GM18507 (cell line): ENCODE data around the gene ZCWPW2.
A peak's percentile ranks its signal among the peaks of the same experiment; 100 is the strongest.

Source experiments
- DNase-seq: peaks from one replicate; pipeline ENCODE4 v3.0.0; 2011; ENCODE audit warnings: low read depth; ENCODE audit not compliant: insufficient read length; ENCODE audit errors: extremely low spot score
- FAIRE-seq: peaks from 2 replicates; lab custom pipeline; 2011; peaks lifted over from hg19 to GRCh38; lab: Jason Lieb, UNC

ZCWPW2 gene

GRCh38 chr3:28348265-28348628 lies 274 bp upstream of the ZCWPW2 start:
- no peak for DNase-seq
- no peak for FAIRE-seq

DNA sequence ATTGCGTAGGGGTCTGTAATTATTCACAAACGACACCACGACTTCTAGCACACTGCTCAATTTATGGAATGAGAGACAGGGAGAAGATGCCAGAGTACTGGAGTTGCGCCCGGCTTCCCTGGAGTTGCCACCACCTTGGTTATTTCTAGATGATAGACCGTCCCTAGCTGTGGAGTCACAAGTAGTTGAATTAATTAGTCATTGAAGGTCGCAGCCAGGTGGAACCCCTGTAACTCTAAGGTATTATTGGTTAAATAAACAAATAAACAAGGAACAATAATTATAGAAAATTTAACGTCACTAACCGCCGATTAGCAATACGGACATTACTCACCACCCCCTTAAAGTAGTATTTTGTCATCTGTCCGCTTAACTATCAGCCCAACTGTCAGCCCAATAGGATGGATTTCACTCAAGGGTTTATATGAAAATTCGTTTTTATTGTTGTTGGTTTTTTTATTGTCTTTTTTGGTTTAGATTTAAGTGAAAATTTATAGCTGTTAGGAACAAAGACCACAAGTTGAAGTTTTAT lies 1.0 kb downstream of the ZCWPW2 start:
- DNase-seq (no peak), FAIRE-seq (peak; percentile 47)

DNA sequence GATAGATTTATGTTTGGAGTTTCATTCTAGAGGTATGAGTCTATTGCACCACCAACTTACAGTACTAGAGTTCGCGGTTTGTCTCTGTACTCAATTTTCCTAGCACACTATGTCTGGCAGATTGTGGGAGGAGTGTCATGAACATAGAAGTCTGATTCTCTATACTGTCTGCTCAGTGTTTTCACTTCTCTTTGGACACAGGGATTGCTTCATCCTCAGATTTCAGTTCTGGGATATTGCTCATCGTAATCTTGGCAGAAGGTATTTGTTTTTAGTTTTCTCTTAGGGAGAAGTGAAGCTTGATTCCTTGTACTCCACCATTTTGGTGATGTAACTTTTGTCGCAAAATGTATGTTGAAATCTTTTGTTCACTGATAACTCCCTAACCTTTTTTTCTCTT lies 27.9 kb downstream of the ZCWPW2 start:
- FAIRE-seq: no peak
- no peak for DNase-seq

DNA sequence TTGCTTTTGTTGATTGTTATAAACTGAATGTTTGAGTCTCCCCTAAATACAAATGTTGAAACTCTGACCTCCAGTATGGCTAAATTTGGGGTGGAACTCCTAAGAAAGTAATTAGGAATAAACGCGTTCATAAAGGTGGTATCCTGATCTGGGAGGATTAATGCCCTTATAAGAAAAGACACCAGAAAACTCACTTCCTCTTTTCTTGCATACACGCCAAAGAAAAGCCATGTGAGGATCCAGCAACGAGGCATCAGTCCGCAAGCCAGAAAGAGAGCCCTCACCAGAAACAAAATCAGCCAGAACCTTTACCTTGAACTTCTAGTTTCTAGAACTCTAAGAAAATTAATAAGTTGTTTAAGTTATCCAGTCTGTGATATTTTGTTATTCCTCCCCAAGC lies 37.5 kb downstream of the ZCWPW2 start:
- FAIRE-seq (no peak), DNase-seq (no peak)

GRCh38 chr3:28388978-28389377 lies 40.5 kb downstream of the ZCWPW2 start:
- DNase-seq (no peak), FAIRE-seq (no peak)

GRCh38 chr3:28399206-28399605 lies 50.7 kb downstream of the ZCWPW2 start:
- DNase-seq (no peak), FAIRE-seq (no peak)

DNA sequence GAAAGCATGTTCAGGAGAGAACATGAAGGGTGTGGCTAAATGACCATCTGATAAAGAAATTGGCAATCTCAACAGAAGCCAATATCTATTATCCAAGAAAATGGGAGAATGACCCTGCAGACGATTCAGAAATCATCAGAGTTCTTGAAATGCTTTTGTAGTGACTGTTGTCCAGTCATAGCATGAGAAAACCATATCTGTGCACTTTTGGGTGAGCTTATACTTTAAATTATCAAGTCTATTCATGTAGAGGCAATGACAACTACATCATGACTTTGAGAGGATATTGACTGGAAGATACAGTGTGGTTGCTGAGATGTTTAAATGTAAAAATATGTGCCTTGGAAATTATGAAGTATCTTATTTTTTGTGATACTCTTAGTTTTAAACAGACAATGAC lies 57.7 kb downstream of the ZCWPW2 start:
- no peak for DNase-seq
- FAIRE-seq: no peak

DNA sequence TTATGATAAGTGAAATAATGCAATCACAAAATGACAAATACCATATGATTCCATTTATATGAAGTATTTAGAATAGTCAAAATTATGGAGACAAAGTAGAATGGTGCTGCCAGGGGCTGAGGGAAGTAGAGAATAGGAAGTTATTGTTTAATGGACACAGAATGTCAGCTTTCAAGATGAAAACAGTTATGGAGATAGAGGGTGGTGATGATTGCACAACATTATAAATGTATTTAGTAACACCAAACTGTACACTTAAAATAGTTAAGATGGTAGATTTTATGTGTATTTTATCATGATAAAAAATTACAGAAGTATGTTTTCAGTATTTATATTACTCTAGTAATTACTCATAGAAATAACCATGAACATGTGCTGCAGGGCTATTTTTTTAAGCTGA lies 100.9 kb downstream of the ZCWPW2 start:
- FAIRE-seq (no peak), DNase-seq (no peak)

- DNase-seq: no peak
These were observed 114.3 kb downstream of the ZCWPW2 start for GRCh38 chr3:28462866-28463265.

GRCh38 chr3:28467414-28467813 lies 118.9 kb downstream of the ZCWPW2 start:
- FAIRE-seq: no peak
- no peak for DNase-seq

More at GRCh38 chr3:28462866-28463265, 114.3 kb downstream of the ZCWPW2 start:
- FAIRE-seq: no peak

GRCh38 chr3:28476194-28476593 lies 127.7 kb downstream of the ZCWPW2 start:
- DNase-seq (no peak), FAIRE-seq (no peak)

DNA sequence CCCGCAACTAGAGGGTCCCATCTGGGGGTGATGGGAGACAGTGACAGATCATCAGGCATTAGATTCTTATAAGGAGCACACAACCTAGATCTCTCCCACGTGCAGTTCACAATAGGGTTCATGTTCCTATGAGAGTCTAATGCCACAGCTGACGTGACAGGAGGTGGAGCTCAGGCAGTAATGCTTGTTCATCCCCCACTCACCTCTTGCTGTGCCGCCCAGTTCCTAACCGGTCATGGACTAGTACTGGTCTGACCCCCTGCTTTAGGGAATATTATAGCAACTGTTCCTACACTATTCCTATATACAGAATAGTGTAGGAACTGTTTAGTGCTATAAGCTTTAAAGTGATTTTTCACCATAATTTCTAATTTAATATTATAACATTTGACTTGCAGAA lies 128.2 kb downstream of the ZCWPW2 start:
- DNase-seq (no peak), FAIRE-seq (no peak)

DNA sequence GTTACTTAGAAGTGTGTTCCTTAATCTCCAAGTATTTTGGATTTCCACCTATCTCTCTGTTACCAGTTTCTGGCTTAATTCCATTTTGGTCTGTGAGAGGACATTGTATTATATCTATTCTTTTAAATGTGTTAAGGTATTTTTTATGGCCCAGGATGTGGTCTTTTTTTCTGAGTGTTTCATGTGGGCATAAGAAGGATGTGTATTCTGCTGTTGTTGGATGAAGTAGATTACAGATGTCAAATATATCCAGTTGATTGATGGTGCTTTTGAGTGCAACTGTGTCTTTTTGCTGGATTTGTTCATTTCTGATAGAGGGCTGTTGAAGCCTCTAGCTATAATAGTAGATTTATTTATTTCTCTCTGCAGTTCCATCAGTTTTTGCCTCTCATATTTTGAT lies 136.6 kb downstream of the ZCWPW2 start:
- FAIRE-seq: no peak
- no peak for DNase-seq

DNA sequence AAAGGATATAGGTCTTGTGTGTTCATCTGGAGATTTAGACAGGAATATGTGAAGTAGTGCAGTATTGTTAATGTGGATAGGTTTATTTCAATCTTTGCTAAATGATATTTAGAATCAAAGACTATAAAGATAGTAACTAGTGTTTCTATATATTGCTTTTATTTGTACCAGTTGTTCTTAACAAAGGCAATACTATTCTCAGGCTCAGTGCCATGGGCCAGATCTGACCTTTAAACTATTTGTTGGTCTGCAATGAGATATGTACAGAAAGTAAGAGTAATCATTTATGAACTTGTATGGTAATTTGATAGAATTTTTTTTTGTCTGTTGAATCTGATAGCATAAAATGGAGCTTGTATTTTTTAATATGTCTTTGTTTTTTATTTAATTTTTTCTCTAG lies 146.8 kb downstream of the ZCWPW2 start:
- FAIRE-seq: no peak
- DNase-seq: no peak

DNA sequence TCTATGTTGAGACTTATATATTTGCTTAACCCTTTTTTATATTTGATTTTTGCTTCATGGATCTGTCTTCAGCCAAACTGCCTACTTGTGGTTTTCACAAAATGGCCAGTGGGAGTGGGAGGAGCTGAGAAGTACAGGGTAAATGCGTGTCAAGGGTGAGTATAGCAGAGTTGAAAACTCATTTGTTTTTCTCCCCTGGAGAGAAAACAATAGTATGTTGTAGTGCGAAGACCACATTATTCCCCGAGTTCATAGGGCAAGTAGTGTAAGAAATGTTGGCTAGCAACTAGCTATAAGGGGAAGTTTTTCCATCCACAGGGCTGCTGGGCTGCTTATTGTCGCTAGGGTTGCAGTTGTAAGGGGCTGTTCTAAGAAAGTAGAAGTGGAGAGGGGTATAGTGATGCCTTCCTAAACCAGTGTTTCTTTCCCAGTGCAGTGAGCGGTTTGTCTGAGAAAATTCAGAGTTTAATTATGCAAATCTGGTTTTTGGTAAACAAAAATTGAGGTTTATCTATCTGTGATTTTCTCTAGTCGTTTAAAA lies 153.9 kb downstream of the ZCWPW2 start:
- DNase-seq (no peak), FAIRE-seq (no peak)

DNA sequence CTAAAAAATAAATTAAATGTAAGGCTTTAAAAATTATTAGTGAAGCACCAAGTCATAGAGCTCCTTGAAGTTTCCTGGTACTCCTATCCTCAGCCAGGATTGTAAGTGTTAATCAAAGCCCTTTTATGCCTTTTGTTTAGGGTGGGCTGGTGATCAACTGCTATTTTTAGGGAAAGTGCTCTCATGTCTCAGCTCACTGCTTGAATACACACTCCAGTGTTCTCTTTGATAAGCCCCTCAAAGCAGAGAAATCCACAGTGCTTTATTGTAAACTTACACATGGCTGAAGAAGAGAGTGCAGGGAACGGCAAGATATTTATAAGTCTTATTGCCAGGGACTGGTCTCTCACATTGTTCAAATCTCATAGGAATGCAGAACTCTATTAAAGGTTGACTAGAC lies 156.5 kb downstream of the ZCWPW2 start:
- no peak for FAIRE-seq
- no peak for DNase-seq

DNA sequence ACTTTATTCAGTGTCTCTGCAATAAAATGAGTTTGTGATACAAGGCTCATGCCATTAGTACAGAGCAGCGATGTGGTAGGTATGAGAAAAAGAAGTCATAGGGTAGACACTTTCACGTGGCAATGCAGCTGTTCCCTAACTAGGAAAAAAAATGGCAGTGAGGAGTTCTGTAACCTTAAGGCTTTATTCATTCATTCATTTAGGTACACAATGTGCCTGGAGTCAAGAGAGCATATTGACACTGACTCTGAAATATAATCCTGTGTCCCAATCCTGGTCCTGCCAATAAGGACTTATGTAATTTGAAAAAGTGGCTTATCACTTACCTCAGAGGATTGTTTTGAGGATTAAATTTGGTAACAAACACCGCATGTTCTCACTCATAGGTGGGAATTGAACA lies 173.1 kb downstream of the ZCWPW2 start:
- no peak for DNase-seq
- FAIRE-seq: no peak

DNA sequence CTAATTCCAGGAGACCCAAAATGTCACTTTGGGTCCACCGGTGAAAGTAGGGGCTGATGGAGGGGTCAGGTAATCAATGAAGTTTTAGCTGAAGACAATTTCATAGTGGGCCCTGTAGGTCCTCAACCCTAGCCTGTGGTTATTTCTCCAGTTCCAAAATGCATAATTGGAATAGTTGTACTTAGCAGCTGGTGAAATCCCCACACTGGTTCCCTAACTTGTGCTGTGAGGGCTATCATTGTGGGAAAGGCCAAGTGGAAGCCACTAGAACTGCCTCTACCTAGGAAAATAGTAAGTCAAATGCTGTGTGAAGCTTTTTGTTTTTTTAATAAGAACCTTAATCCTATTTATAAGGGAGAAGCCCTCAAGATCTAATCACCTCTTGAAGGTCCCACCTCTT lies 193.8 kb downstream of the ZCWPW2 start:
- FAIRE-seq (no peak), DNase-seq (no peak)

GRCh38 chr3:28544236-28544635 lies 195.7 kb downstream of the ZCWPW2 start:
- DNase-seq: no peak
- FAIRE-seq: no peak

DNA sequence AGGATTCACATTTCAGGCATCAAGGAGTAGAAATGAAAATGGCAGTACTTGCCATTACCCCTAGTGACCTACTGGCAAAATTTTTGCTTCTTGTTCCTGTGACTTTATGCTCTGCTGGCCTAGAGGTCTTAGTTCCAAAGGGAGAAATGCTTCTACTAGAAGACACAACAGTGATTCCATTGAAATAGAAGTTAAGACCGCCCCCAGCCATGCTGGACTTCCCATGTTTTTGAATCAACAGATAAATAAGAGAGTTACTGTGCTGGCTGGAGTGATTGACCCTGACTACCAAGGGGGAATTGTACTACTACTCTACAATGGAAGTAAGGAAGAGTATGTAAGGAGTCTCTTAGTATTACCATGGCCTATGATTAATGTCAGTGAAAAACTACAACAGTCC lies 196.3 kb downstream of the ZCWPW2 start:
- FAIRE-seq: no peak
- no peak for DNase-seq

DNA sequence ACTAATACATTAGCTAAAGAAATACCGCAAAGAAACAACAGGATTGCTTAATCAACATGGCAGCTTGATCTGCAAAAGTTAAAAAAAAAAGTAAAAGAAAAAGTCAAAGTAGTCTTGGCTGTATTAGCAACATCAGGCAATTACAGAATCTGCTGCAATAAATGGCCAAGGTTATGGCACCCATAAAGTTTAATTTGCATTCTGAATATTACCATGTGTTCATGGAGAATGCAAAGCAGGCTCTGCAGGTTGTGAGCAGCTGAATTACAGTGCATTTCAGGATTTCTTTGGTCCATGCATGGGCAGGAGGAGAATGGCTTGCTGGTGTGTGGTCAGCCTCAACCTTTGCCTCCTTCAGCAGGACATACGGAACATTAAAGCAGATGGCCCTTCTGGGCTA lies 199.2 kb downstream of the ZCWPW2 start:
- no peak for DNase-seq
- FAIRE-seq: no peak

DNA sequence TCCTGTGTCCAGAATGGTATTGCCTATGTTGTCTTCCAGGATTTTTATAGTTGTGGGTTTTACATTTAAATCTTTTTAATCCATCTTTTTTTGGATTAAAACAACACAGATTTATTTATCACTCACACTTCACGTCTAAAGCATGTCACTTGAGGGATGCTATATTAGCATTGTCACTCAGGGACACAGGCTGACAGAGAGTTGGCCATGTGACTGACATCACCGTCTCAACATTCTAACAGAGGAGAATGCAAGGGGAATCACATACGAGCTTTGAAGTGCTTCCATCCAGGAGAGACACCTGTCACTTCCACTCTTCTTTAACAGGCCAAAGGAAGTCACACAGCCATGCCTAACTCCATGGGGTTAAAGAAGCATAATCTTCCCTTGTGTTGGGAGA lies 204.7 kb downstream of the ZCWPW2 start:
- DNase-seq (no peak), FAIRE-seq (no peak)
